Cerebellar cortex (tissue), 1 donor: Measurements from ENCODE around the gene CLASP1.
"Not testable (repeated sequence)": the region's sequence is repeated elsewhere in the genome, so short reads cannot be mapped to it uniquely, and the experiment has no call there.

ENCODE experiments used
- DNase-seq: peaks from one replicate; pipeline ENCODE4 v3.0.0-alpha.2; 2015; ENCODE audit warnings: low spot score

The CLASP1 gene

GRCh38 chr2:121502246-121502645, 147.0 kb downstream of the CLASP1 start:
- no peak for DNase-seq

GRCh38 chr2:121501554-121501953, 147.7 kb downstream of the CLASP1 start:
- DNase-seq = no peak

- DNase-seq = peak; percentile 52
Observed at GRCh38 chr2:121501031-121501430, 148.2 kb downstream of the CLASP1 start.

- no peak for DNase-seq
Observed at GRCh38 chr2:121498731-121499130, 150.5 kb downstream of the CLASP1 start.

- no peak for DNase-seq
Observed at GRCh38 chr2:121492409-121492808, 156.9 kb downstream of the CLASP1 start.

GRCh38 chr2:121491518-121491917, 157.7 kb downstream of the CLASP1 start:
- peak; percentile 5 for DNase-seq

GRCh38 chr2:121490584-121491133, 158.6 kb downstream of the CLASP1 start:
- DNase-seq = peak; percentile 29

- DNase-seq = peak; percentile 72
Observed at GRCh38 chr2:121489911-121490583, 159.2 kb downstream of the CLASP1 start.

- peak; percentile 93 for DNase-seq
Observed at GRCh38 chr2:121489284-121489683, 160.0 kb downstream of the CLASP1 start.

GRCh38 chr2:121486191-121486790, 163.0 kb downstream of the CLASP1 start:
- no peak for DNase-seq

- no peak for DNase-seq
Observed at GRCh38 chr2:121485039-121485438, 164.2 kb downstream of the CLASP1 start.

GRCh38 chr2:121483846-121484245, 165.4 kb downstream of the CLASP1 start:
- DNase-seq = no peak

- no peak for DNase-seq
Observed at GRCh38 chr2:121483021-121483420, 166.2 kb downstream of the CLASP1 start.

GRCh38 chr2:121480826-121481225, 168.4 kb downstream of the CLASP1 start:
- no peak for DNase-seq

- DNase-seq = peak; percentile 90
Observed at GRCh38 chr2:121479882-121480522, 169.3 kb downstream of the CLASP1 start.

- DNase-seq = no peak
Observed at GRCh38 chr2:121478996-121479745, 170.1 kb downstream of the CLASP1 start.

GRCh38 chr2:121478358-121478995, 170.8 kb downstream of the CLASP1 start:
- not testable (repeated sequence) for DNase-seq

GRCh38 chr2:121476684-121477083, 172.6 kb downstream of the CLASP1 start:
- peak; percentile 40 for DNase-seq

- no peak for DNase-seq
Observed at GRCh38 chr2:121475811-121476571, 173.3 kb downstream of the CLASP1 start.

- no peak for DNase-seq
Observed at GRCh38 chr2:121473512-121473911, 175.8 kb downstream of the CLASP1 start.

GRCh38 chr2:121472470-121472993, 176.7 kb downstream of the CLASP1 start:
- DNase-seq = no peak
